ENCODE data around the gene LYPLAL1. TPM values are rescaled to one million over a fixed set of nuclear protein-coding genes. Genes with fewer than 3 reads are reported as not detected.

LYPLAL1 gene
- total and polyA plus RNA-seq, 8 donors: 14.8 to 37.9 (median 22.2) TPM

DNA sequence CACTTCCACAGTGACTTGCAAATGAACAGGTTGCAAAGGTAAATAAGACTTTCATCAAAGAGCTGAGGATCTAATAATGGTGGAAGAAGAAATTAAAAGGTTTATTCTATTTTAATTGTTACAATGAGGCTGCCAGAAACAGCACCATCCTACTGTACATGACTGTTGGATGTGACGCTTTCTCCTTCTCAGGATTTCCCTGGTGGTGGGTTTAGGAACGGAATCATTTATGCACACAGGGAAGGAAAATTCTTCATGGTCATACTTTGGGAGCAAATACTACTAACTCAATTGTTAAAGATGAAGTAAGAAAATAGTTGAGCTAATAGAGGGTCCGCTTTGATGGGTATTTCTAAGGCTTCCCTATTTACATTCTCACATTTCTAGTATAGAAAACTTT lies 22.2 kb upstream of the LYPLAL1 start:
- H3K4me3 ChIP-seq: no peak overlapping the region
- FAIRE-seq (no peak), ATAC-seq (no peak), DNase-seq (no peak)
- no peaks in the 10 kb centered on the region for H3K4me1 ChIP-seq
- no peaks in the 10 kb centered on the region for H3K27me3 ChIP-seq
- intact Hi-C loops (cut with DNase I): no loop called here
- H3K9me3 ChIP-seq: no peaks in the 10 kb centered on the region
- 96 to 99% methylated on average over 3 of the region's 3 CpGs for WGBS, 2 donors
- no peaks in the 10 kb centered on the region for H3K36me3 ChIP-seq
- H3K27ac ChIP-seq: no peak overlapping the region
- no peak for TF ChIP-seq CTCF (IDR thresholded peaks at IDR 0.05)

GRCh38 chr1:219152751-219153150 lies 20.9 kb upstream of the LYPLAL1 start:
- FAIRE-seq: no peak
- Histone ChIP-seq H3K4me1 (no peaks in the 10 kb centered on the region), H3K27me3 (no peaks in the 10 kb centered on the region), H3K4me3 (no peak overlapping the region), H3K27ac (no peak overlapping the region), H3K36me3 (no peaks in the 10 kb centered on the region), H3K9me3 (no peaks in the 10 kb centered on the region)
- intact Hi-C loops (cut with DNase I): no loop called here
- no peak for DNase-seq
- WGBS, 2 donors: 80% methylated on average over 3 of the region's 3 CpGs
- ATAC-seq: no peak
- TF ChIP-seq CTCF (IDR thresholded peaks at IDR 0.05): no peak

DNA sequence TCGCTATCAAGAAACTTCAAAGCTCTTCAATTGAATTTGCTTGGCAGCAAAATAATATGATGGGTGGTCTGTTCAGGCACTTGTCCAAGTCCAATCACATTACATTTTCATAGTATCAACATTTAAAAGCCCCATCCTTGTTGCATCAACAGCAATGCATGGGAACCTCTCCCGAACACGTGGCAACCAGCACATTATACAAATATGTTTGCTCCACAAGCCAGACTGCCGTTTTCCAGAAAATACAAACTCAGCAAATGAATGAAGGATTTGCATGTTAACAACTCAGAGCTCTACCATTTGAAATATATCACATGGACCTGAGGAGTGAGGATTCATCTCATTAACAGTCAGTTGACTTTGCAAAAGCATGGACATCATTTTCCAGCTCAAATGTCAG lies 20.0 kb upstream of the LYPLAL1 start:
- no peak for DNase-seq
- FAIRE-seq: no peak
- no peaks in the 10 kb centered on the region for H3K9me3 ChIP-seq
- WGBS, 2 donors: 82 to 90% methylated on average over 4 of the region's 4 CpGs
- H3K4me3 ChIP-seq: no peak overlapping the region
- intact Hi-C loops (cut with DNase I): no loop called here
- no peaks in the 10 kb centered on the region for H3K4me1 ChIP-seq
- no peaks in the 10 kb centered on the region for H3K36me3 ChIP-seq
- no peaks in the 10 kb centered on the region for H3K27me3 ChIP-seq
- ATAC-seq: no peak
- no peak overlapping the region for H3K27ac ChIP-seq
- no peak for TF ChIP-seq CTCF (IDR thresholded peaks at IDR 0.05)

GRCh38 chr1:219155135-219155534 lies 18.5 kb upstream of the LYPLAL1 start:
- FAIRE-seq (no peak), ATAC-seq (no peak), DNase-seq (no peak)
- no peaks in the 10 kb centered on the region for H3K36me3 ChIP-seq
- H3K9me3 ChIP-seq: no peaks in the 10 kb centered on the region
- H3K27ac ChIP-seq: no peak overlapping the region
- no peaks in the 10 kb centered on the region for H3K4me1 ChIP-seq
- intact Hi-C loops (cut with DNase I): no loop called here
- H3K4me3 ChIP-seq: no peak overlapping the region
- no peaks in the 10 kb centered on the region for H3K27me3 ChIP-seq
- 77 to 78% methylated on average over 1 of the region's 1 CpG for WGBS, 2 donors
- TF ChIP-seq CTCF (IDR thresholded peaks at IDR 0.05): no peak

DNA sequence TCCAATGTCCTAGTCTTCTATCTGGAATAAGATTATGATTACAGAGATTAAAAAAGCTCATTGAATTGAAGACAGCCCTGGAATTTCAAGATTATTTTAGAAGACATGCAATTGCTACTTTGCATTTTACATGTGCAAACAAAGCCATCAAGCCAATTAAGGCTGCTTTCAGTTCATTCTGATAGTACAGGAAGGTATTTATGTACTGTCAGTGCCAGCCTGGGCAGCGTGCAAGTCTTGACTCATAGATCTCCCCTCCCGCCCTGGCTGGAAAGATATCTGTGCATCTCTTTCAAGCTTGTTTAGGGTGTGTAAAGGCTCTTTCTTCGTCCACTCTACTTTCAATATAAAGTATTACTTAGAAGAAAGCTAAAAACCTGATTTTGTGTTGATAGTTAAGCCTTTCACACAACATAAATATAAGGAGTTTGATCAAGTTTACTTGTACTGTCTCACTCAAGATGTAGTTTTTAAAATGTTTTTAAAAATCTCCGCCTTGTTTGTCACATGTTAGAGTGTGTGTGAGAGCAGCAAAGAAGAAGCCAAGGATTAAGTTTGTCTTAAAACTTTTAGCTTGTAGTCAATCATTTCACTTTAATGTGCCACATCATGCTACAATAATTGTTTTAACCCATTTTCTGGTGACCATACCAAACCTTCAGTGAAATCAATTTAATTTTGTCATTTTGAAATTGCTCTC lies 13.6 kb upstream of the LYPLAL1 start:
- no peaks in the 10 kb centered on the region for H3K9me3 ChIP-seq
- FAIRE-seq: no peak
- WGBS, 2 donors: 85 to 92% methylated on average over 4 of the region's 4 CpGs

More for the DNA sequence above, 13.6 kb upstream of the LYPLAL1 start:
- Histone ChIP-seq H3K4me1 (no peaks in the 10 kb centered on the region), H3K27ac (no peak overlapping the region), H3K36me3 (no peaks in the 10 kb centered on the region), H3K4me3 (no peak overlapping the region), H3K27me3 (no peaks in the 10 kb centered on the region)
- no peak for ATAC-seq
- TF ChIP-seq CTCF (IDR thresholded peaks at IDR 0.05): no peak
- intact Hi-C loops (cut with DNase I): no loop called here
- no peak for DNase-seq

All from pancreas (tissue), 10 donors.